ENCODE measurements around the gene TYMP. TPM values are rescaled to one million over a fixed set of nuclear protein-coding genes. Genes with fewer than 3 reads are reported as not detected.

TYMP gene
- total RNA-seq, 1 donor from 2014 or later, result 151 TPM

DNA sequence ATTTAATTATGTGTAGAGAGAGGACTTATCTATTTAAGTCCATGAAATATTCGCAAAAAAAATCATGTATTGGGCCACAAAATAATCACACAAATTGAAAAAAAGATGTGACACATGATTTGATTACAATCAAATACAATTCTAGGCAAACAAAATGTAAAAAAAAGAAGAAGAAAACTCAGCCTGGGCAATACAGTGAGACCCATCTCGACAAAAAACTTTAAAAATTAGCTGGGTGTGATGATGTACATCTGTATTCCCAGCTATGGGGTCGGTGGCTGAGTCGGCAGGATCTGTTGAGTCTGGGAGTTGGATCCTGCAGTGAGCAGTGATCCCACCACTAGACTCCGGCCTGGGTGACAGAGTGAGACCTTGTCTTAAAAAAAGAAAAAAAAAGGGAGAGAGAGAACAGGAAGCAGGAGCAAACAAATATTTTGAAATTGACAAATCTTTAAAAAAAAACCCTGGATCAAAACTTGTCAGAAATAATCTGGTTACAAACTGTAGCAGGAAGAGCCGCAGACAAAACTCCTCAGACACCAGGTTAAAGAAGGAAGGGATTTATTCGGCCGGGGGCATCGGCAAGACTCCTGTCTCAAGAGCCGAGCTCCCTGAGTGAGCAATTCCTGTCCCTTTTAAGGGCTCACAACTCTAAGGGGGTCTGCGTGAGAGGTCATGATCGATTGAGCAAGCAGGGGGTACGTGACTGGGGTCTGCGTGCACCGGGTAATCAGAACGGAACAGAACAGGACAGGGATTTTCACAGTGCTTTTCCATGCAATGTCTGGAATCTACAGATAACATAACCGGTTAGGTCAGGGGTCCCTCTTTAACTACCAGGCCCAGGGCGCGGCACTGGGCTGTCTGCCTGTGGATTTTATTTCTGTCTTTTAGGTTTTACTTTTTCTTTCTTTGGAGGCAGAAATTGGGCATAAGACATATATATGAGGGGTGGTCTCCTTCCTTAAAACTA lies 3.3 kb upstream of the TYMP start:
- Histone ChIP-seq H3K4me3 (no peak overlapping the region), H3K4me1 (peaks cover 50% of the 10 kb centered on the region), H3K27ac (peak overlapping the region; percentile 100), H3K9me3 (no peaks in the 10 kb centered on the region), H3K27me3 (ENCODE audit: low read depth) (no peaks in the 10 kb centered on the region), H3K36me3 (no peaks in the 10 kb centered on the region)
- intact Hi-C loops (cut with DNase I), result no loop called here
- no peak for ATAC-seq
- DNase-seq, result peak; percentile 39
- TF ChIP-seq, protein P1, sequence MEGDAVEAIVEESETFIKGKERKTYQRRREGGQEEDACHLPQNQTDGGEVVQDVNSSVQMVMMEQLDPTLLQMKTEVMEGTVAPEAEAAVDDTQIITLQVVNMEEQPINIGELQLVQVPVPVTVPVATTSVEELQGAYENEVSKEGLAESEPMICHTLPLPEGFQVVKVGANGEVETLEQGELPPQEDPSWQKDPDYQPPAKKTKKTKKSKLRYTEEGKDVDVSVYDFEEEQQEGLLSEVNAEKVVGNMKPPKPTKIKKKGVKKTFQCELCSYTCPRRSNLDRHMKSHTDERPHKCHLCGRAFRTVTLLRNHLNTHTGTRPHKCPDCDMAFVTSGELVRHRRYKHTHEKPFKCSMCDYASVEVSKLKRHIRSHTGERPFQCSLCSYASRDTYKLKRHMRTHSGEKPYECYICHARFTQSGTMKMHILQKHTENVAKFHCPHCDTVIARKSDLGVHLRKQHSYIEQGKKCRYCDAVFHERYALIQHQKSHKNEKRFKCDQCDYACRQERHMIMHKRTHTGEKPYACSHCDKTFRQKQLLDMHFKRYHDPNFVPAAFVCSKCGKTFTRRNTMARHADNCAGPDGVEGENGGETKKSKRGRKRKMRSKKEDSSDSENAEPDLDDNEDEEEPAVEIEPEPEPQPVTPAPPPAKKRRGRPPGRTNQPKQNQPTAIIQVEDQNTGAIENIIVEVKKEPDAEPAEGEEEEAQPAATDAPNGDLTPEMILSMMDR (IDR thresholded peaks at IDR 0.05), result no peak

DNA sequence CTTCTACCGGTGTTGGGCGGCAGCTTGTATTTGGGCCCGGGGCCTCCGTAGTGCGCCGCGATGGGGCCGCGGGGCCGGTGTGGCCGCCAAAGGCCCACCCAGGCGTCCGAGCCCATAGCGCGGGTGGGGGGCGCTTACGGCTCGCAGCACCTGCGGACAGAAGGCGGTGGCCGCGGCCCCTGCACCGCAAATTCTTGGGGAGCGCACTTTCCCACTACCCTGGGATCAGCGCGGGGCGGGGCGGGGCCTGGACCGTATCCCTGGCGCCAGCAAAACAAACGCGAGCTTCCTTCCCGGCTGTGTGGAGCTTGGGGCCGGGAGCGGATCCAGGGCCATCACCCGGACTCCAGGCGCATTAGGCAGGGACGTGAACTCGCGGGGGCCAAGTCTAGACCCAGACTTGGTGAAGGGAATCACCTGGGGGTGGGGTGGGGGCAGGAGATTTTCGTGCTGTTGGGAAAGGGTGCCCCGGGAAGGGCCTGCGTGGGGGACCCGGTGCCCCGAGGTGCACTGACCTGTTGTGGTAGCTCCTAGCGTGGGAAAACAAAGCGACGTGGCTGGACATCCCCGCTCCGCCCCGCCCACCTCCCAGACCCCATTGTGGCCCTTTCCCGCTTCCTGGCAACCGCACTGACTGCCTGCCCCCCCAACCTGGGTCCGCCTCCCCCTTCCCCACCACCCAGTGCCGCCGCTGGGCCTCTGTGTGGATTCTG lies 2.3 kb upstream of the TYMP start:
- TF ChIP-seq, protein P1 (IDR thresholded peaks at IDR 0.05), result no peak
- DNase-seq (peak; percentile 90), ATAC-seq (peak; percentile 61 to 65)
- Histone ChIP-seq H3K27me3 (ENCODE audit: low read depth) (no peaks in the 10 kb centered on the region), H3K4me1 (peaks cover 50% of the 10 kb centered on the region), H3K36me3 (no peaks in the 10 kb centered on the region), H3K27ac (peak overlapping the region; percentile 100), H3K9me3 (no peaks in the 10 kb centered on the region), H3K4me3 (peak overlapping the region; percentile 79)
- intact Hi-C loops (cut with DNase I), result no loop called here

DNA sequence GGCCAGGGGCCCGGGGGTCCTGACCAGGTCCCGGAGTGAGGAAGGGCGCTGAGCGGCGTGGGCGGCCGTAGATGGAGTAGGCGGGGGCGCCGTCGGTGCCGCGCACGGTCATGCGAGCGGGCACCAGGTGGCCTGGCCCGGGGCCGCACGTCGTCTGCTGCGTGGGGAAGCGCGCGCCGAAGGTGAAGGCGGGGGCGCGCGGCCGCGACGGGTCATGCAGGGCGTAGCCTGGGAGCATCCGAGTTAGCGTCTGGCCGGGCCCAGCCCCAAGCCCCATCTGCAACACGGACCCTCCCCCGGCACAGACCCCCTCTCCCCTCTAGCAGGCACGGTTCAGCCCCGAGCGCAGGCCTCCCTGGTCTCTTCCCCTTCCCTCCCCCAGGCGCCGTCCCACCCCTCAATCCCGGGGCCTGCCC lies 1.7 kb upstream of the TYMP start:
- peak; percentile 54 to 63 for ATAC-seq
- no peaks in the 10 kb centered on the region for H3K9me3 ChIP-seq
- DNase-seq, result peak; percentile 91
- H3K27ac ChIP-seq, result peak overlapping the region; percentile 100
- H3K4me1 ChIP-seq, result peaks cover 53% of the 10 kb centered on the region
- intact Hi-C loops (cut with DNase I), result no loop called here
- TF ChIP-seq, protein P1 (IDR thresholded peaks at IDR 0.05), result no peak
- no peaks in the 10 kb centered on the region for H3K27me3 ChIP-seq (ENCODE audit: low read depth)
- H3K4me3 ChIP-seq, result peak overlapping the region; percentile 79
- no peaks in the 10 kb centered on the region for H3K36me3 ChIP-seq

DNA sequence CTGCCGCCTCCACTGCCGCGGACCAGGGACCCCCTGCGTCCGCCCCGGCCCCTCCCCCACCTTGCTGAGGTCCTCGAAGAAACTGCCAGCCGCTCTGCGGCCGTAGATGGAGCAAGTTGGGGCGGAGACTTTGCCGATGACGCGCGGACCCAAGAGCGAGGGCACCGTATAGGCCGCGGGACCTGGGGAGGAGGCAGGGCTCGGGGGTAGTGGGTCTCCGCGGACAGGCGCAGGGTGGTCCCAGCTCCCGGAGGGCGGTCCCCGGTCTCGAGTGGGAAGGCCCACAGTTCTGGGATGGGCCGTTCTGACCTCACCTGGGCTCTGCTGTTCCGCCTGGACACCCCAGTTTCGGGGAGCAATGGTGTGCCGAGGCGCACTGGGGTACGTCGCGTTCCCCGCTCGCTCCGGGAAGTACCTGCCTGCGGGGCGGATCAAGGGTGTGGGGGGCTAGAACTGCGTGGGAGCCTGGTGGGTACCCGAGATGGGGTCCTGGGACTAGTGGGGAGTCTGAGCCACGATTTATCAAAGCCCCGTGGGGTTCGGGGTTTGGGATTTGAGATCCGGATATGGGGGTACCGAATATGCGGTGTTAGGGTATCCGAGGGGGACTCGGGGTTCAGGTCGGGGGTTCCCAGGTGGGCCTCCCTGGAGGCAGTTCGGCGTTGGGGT lies 1.2 kb upstream of the TYMP start:
- peak; percentile 96 for DNase-seq
- no peaks in the 10 kb centered on the region for H3K27me3 ChIP-seq (ENCODE audit: low read depth)
- H3K4me1 ChIP-seq, result peaks cover 56% of the 10 kb centered on the region
- no peaks in the 10 kb centered on the region for H3K36me3 ChIP-seq
- H3K27ac ChIP-seq, result peak overlapping the region; percentile 100
- H3K9me3 ChIP-seq, result no peaks in the 10 kb centered on the region
- TF ChIP-seq, protein P1 (IDR thresholded peaks at IDR 0.05), result no peak
- H3K4me3 ChIP-seq, result peak overlapping the region; percentile 79
- intact Hi-C loops (cut with DNase I), result no loop called here
- ATAC-seq, result peak; percentile 70 to 78

DNA sequence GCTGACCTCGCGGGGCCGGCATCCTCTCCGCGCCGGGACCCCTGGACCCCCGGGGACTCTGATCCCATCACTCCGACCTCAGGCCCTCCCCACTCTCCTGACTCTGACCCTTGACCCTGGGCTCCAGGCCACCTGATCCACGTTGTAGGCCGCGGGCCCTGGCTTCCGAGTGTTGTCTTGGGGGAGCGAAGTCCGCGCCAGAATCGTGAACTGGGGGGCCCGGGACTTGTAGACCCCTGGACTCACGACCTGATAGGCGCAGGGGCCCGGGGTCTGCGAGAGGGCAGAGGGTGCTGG lies 716 bp upstream of the TYMP start:
- H3K4me1 ChIP-seq, result peaks cover 56% of the 10 kb centered on the region
- intact Hi-C loops (cut with DNase I), result no loop called here
- H3K27me3 ChIP-seq (ENCODE audit: low read depth), result no peaks in the 10 kb centered on the region
- H3K4me3 ChIP-seq, result peak overlapping the region; percentile 79
- H3K27ac ChIP-seq, result peak overlapping the region; percentile 100
- no peaks in the 10 kb centered on the region for H3K9me3 ChIP-seq
- no peak for DNase-seq
- peak in 1 of 2 donors; percentile 0 for ATAC-seq
- TF ChIP-seq, protein P1 (IDR thresholded peaks at IDR 0.05), result no peak
- no peaks in the 10 kb centered on the region for H3K36me3 ChIP-seq

All from lower lobe of right lung (tissue), 2 donors.